HCT116 (cell line): ENCODE results near the gene LCN10. TPM values are rescaled to one million over a fixed set of nuclear protein-coding genes. Genes with fewer than 3 reads are reported as not detected.
A peak's percentile ranks its signal among the peaks of the same experiment; 100 is the strongest.

ENCODE experiments used
- ATAC-seq: fragments of 200-7000 bp; cut with Tn5 transposase; 2 replicates; pipeline ENCODE4 v1.9.1; 2020; ENCODE audit warnings: mild to moderate bottlenecking, moderate library complexity
- BruUV-seq: library from RNA; stranded (reverse); fragments of 400-500 nt; replicated peaks from 2 replicates; lab custom pipeline; 2021; lab: Mats Ljungman, UMichigan
- CTCF ChIA-PET: fragments of 300-600 bp; sonication (Branson Sonifier 250); formaldehyde crosslinking; loops from one replicate; lab custom pipeline; 2021; ENCODE audit warnings: antibody characterized with exemption; lab: Charles Lee
- POLR2A ChIA-PET: fragments of 300-600, 350-600 bp; sonication (Branson Sonifier 250); formaldehyde crosslinking; loops from one replicate; lab custom pipeline; 2021; ENCODE audit warnings: antibody characterized with exemption; lab: Charles Lee
- RAD21 ChIA-PET, 2 experiments: fragments of 300-600 bp; sonication (Branson Sonifier 250); formaldehyde crosslinking; loops; one replicate each; lab custom pipeline; 2023; ENCODE audit warnings: low total read pairs in 2 of 2; ENCODE audit not compliant: uncharacterized antibody in 2 of 2, unreplicated experiment in 2 of 2, low non-redundant PET in 1 of 2; lab: Charles Lee
- DNase-seq: peaks from one replicate; pipeline ENCODE4 v3.0.0-alpha.2; 2010; ENCODE audit warnings: low read depth, low spot score
- H2AFZ ChIP-seq: fragments of 200-600 bp; shearing (Covaris generic), sonication (generic); 2 replicates; pipeline ENCODE4 v1.6.1; 2017; ENCODE audit warnings: low read depth, mixed run types, mixed read lengths, antibody characterized with exemption, low read length; ENCODE audit not compliant: poor library complexity, severe bottlenecking
- H3K27ac ChIP-seq: 2 replicates; pipeline ENCODE4 v1.5.1; 2012; ENCODE audit warnings: low read depth, low read length
- H3K27me3 ChIP-seq: fragments of 200-600 bp; sonication (generic); 2 replicates; pipeline ENCODE4 v1.6.1; 2016; ENCODE audit warnings: mixed run types, low read length, mixed read lengths; ENCODE audit not compliant: insufficient read depth
- H3K36me3 ChIP-seq, 2 experiments: fragments of 200-500 bp in 1 of 2; fragments of 200-600 bp in 1 of 2; sonication (Bioruptor generic) in 1 of 2; sonication (generic) in 1 of 2; 2 replicates each; pipeline versions ENCODE4 v1.5.1 to v1.6.1; 2014 to 2016; ENCODE audit warnings: low read length in 2 of 2, inconsistent platforms in 1 of 2, mixed read lengths in 1 of 2, mixed run types in 1 of 2; ENCODE audit not compliant: insufficient read depth in 2 of 2, control insufficient read depth in 1 of 2
- H3K4me1 ChIP-seq, 2 experiments: fragments of 200-600 bp in 1 of 2; sonication (generic) in 1 of 2; 2 replicates each; pipeline versions ENCODE4 v1.5.1 to v1.6.1; 2012 to 2017; ENCODE audit warnings: low read length in 2 of 2, inconsistent platforms in 1 of 2, mild to moderate bottlenecking in 1 of 2, mixed read lengths in 1 of 2, mixed run types in 1 of 2, moderate library complexity in 1 of 2; ENCODE audit not compliant: insufficient read depth in 2 of 2, control insufficient read depth in 1 of 2
- H3K4me2 ChIP-seq: fragments of 200-600 bp; sonication (generic); 2 replicates; pipeline ENCODE4 v1.6.1; 2017; ENCODE audit warnings: mixed run types, low read length, mixed read lengths
- H3K4me3 ChIP-seq, 2 experiments: fragments of 200-600 bp in 1 of 2; sonication (generic) in 1 of 2; replicated peaks in 1 of 2; 2 replicates each; pipeline ENCODE4 v1.5.1; 2011 to 2016; ENCODE audit warnings: low read length in 2 of 2, control low read depth in 1 of 2, low read depth in 1 of 2, mild to moderate bottlenecking in 1 of 2, mixed read lengths in 1 of 2, mixed run types in 1 of 2
- H3K79me2 ChIP-seq: fragments of 200-600 bp; sonication (generic); 2 replicates; pipeline ENCODE4 v1.6.1; 2017; ENCODE audit warnings: mild to moderate bottlenecking, mixed run types, low read length, moderate library complexity, mixed read lengths; ENCODE audit not compliant: insufficient read depth
- H3K9ac ChIP-seq: fragments of 200-600 bp; sonication (generic); 2 replicates; pipeline ENCODE4 v1.6.1; 2016; ENCODE audit warnings: low read length, mixed read lengths
- H3K9me2 ChIP-seq: fragments of 200-600 bp; sonication (generic), shearing (Covaris generic); 2 replicates; pipeline ENCODE4 v1.6.1; 2017; ENCODE audit warnings: mixed run types, mild to moderate bottlenecking, moderate library complexity; ENCODE audit not compliant: insufficient read depth
- H3K9me3 ChIP-seq, 2 experiments: fragments of 200-500 bp in 1 of 2; fragments of 200-600 bp in 1 of 2; sonication (Bioruptor generic) in 1 of 2; sonication (generic) in 1 of 2; 2 replicates each; pipeline ENCODE4 v1.6.1; 2014 to 2017; ENCODE audit warnings: low read length in 2 of 2, mixed read lengths in 2 of 2, inconsistent platforms in 1 of 2, low read depth in 1 of 2, mild to moderate bottlenecking in 1 of 2, mixed run types in 1 of 2, moderate library complexity in 1 of 2; ENCODE audit not compliant: control insufficient read depth in 1 of 2, insufficient read depth in 1 of 2
- H4K20me1 ChIP-seq: fragments of 200-600 bp; sonication (generic), shearing (Covaris generic); 2 replicates; pipeline ENCODE4 v1.6.1; 2017; ENCODE audit warnings: mixed run types, mild to moderate bottlenecking, moderate library complexity; ENCODE audit not compliant: insufficient read depth
- CEBPB ChIP-seq: IDR thresholded peaks from 2 replicates; pipeline ENCODE4 v1.6.1; 2012; ENCODE audit warnings: low read depth
- CTCF ChIP-seq, 3 experiments: fragments of 200-600 bp in 1 of 3; sonication (generic) in 1 of 3; IDR thresholded peaks in 2 of 3; conservative IDR thresholded peaks in 1 of 3; 2 replicates each; pipeline ENCODE4 v1.5.1; 2012 to 2017; ENCODE audit warnings: low read depth in 2 of 3, low read length in 2 of 3, antibody characterized with exemption in 1 of 3, borderline replicate concordance in 1 of 3, control low read depth in 1 of 3, mild to moderate bottlenecking in 1 of 3, mixed read lengths in 1 of 3, mixed run types in 1 of 3, moderate library complexity in 1 of 3; ENCODE audit not compliant: insufficient read depth in 1 of 3
- ELF1 ChIP-seq: IDR thresholded peaks from 2 replicates; pipeline ENCODE4 v1.6.1; 2012; ENCODE audit warnings: low read depth, borderline replicate concordance
- EZH2phosphoT487 ChIP-seq: fragments of 200-600 bp; IDR thresholded peaks from 2 replicates; pipeline ENCODE4 v1.6.1; 2018; ENCODE audit warnings: antibody characterized with exemption, borderline replicate concordance
- POLR2AphosphoS5 ChIP-seq: IDR thresholded peaks from 2 replicates; pipeline ENCODE4 v1.6.1; 2011; ENCODE audit warnings: mild to moderate bottlenecking, low read depth, low read length, moderate library complexity
- REST ChIP-seq: IDR thresholded peaks from 2 replicates; pipeline ENCODE4 v1.6.1; 2012; ENCODE audit warnings: low read depth
- ZNF274 ChIP-seq: fragments of 200-500 bp; sonication (Bioruptor generic); IDR thresholded peaks from 2 replicates; pipeline ENCODE4 v1.6.1; 2014; ENCODE audit warnings: mild to moderate bottlenecking, low read depth, low read length, inconsistent platforms
- intact Hi-C: fragments of 100-400 bp; cut with micrococcal nuclease; formaldehyde crosslinking; loops from 2 replicates; pipeline ENCODE4 v1.10.0; 2022
- total RNA-seq: library from RNA; stranded (reverse); gene quantifications from one replicate; pipeline ENCODE4 v1.2.1, GENCODE V29; 2021; ENCODE audit not compliant: unreplicated experiment

LCN10 gene
- total RNA-seq, 1 experiment from 2014 or later = not detected

- Histone ChIP-seq H3K4me3 (no peak overlapping the region), H3K9me3 (no peaks in the 10 kb centered on the region), H3K4me1 (peaks cover 59 to 77% of the 10 kb centered on the region in 2 experiments), H2AFZ (no peak overlapping the region), H3K27ac (no peak overlapping the region; the same call in 1 of the 2 replicates), H3K36me3 (no peaks in the 10 kb centered on the region), H3K9ac (no peak overlapping the region), H3K9me2 (no peaks in the 10 kb centered on the region), H4K20me1 (no peaks in the 10 kb centered on the region), H3K27me3 (no peaks in the 10 kb centered on the region), H3K79me2 (peaks cover 3% of the 10 kb centered on the region), H3K4me2 (peak overlapping the region; percentile 33; the same call in 1 of the 2 replicates)
- no peak for TF ChIP-seq ZNF274
- no peak for TF ChIP-seq REST
- TF ChIP-seq EZH2phosphoT487 = no peak
- TF ChIP-seq CTCF (IDR thresholded peaks at IDR 0.05 in 2 of 3, conservative IDR thresholded peaks at IDR 0.05 in 1 of 3; ENCODE audit: borderline replicate concordance in 1 of 3, insufficient read depth in 1 of 3, low read depth in 2 of 3, low read length in 2 of 3) = no peak
- TF ChIP-seq ELF1 = no peak
- no peak for TF ChIP-seq CEBPB
- no peak for TF ChIP-seq POLR2AphosphoS5
- no peak for DNase-seq
- ChIA-PET RAD21 (no interaction called here), POLR2A (no interaction called here), CTCF (no interaction called here)
- no peak for ATAC-seq
- no TSS peak for BruUV-seq
- intact Hi-C loops = no loop called here
Measured at GRCh38 chr9:136691316-136692184, 51.2 kb downstream of the LCN10 start.
